Frontal cortex (tissue), 4 donors: Measurements from ENCODE around the gene MAP7. TPM values are rescaled to one million over a fixed set of nuclear protein-coding genes. Genes with fewer than 3 reads are reported as not detected.
"Not testable (repeated sequence)": the region's sequence is repeated elsewhere in the genome, so short reads cannot be mapped to it uniquely, and the experiment has no call there.

Experiments used
- DNase-seq, 2 donors: peaks; one replicate each; pipeline ENCODE4 v3.0.0; 2012; ENCODE audit warnings: low spot score in 2 of 2
- FAIRE-seq: peaks from 2 replicates; lab custom pipeline; 2012; peaks lifted over from hg19 to GRCh38; lab: Jason Lieb, UNC
- total RNA-seq: library from RNA; depleted of rRNA; stranded (reverse); fragments of >200 nt; gene quantifications from one replicate; pipeline ENCODE4 v1.2.3, GENCODE V29; 2014
- donor health status: control.
- donor health status: control.
- donor health status: control.

MAP7 gene
- total RNA-seq, 1 donor from 2014 or later, result 5.7 TPM

- FAIRE-seq (no peak), DNase-seq (no peak)
These were observed 38.3 kb downstream of the MAP7 start for GRCh38 chr6:136511926-136512325.

- DNase-seq (no peak), FAIRE-seq (no peak)
These were observed 38.8 kb downstream of the MAP7 start for GRCh38 chr6:136511397-136511796.

- no peak for FAIRE-seq
These were observed 39.4 kb downstream of the MAP7 start for GRCh38 chr6:136510782-136511181.

GRCh38 chr6:136510299-136510698, 39.9 kb downstream of the MAP7 start:
- FAIRE-seq, result no peak
- DNase-seq, result no peak

More at GRCh38 chr6:136510782-136511181, 39.4 kb downstream of the MAP7 start:
- no peak for DNase-seq

- no peak for DNase-seq
- no peak for FAIRE-seq
These were observed 41.4 kb downstream of the MAP7 start for GRCh38 chr6:136508725-136509392.

- no peak for FAIRE-seq
- DNase-seq, result no peak
These were observed 44.0 kb downstream of the MAP7 start for GRCh38 chr6:136506124-136506799.

- FAIRE-seq (no peak), DNase-seq (no peak)
These were observed 46.8 kb downstream of the MAP7 start for GRCh38 chr6:136503303-136504029.

GRCh38 chr6:136502786-136503185, 47.4 kb downstream of the MAP7 start:
- no peak for DNase-seq
- FAIRE-seq, result no peak

- DNase-seq (no peak), FAIRE-seq (no peak)
These were observed 48.7 kb downstream of the MAP7 start for GRCh38 chr6:136501514-136501913.

- FAIRE-seq, result no peak
These were observed 49.1 kb downstream of the MAP7 start for GRCh38 chr6:136501096-136501495.

GRCh38 chr6:136500414-136500813, 49.8 kb downstream of the MAP7 start:
- no peak for DNase-seq
- FAIRE-seq, result no peak

More at GRCh38 chr6:136501096-136501495, 49.1 kb downstream of the MAP7 start:
- DNase-seq, result no peak

- FAIRE-seq (no peak), DNase-seq (no peak)
These were observed 50.9 kb downstream of the MAP7 start for GRCh38 chr6:136499370-136499769.

- not testable (repeated sequence) for DNase-seq, FAIRE-seq
These were observed 53.8 kb downstream of the MAP7 start for GRCh38 chr6:136496449-136496848.

- no peak for DNase-seq
- no peak for FAIRE-seq
These were observed 55.5 kb downstream of the MAP7 start for GRCh38 chr6:136494710-136495109.

GRCh38 chr6:136494059-136494458, 56.2 kb downstream of the MAP7 start:
- FAIRE-seq, result no peak
- no peak for DNase-seq

- FAIRE-seq (no peak), DNase-seq (no peak)
These were observed 57.8 kb downstream of the MAP7 start for GRCh38 chr6:136492409-136492808.

- DNase-seq, result no peak
- no peak for FAIRE-seq
These were observed 58.5 kb downstream of the MAP7 start for GRCh38 chr6:136491754-136492153.

- DNase-seq, result no peak
- FAIRE-seq, result no peak
These were observed 59.0 kb downstream of the MAP7 start for GRCh38 chr6:136491251-136491650.

GRCh38 chr6:136489689-136490033, 60.6 kb downstream of the MAP7 start:
- not testable (repeated sequence) for FAIRE-seq, DNase-seq

GRCh38 chr6:136487759-136488425, 62.3 kb downstream of the MAP7 start:
- FAIRE-seq (no peak), DNase-seq (no peak)
